A549 treated with AZD2906 at 1 μM for 4 hours (cell line): ENCODE measurements around the gene AGAP5. TPM values are rescaled to one million over a fixed set of nuclear protein-coding genes. Genes with fewer than 3 reads are reported as not detected.

ENCODE experiments used
- total RNA-seq: library from RNA; stranded (reverse); fragments of 200-300 nt; extraction: Qiagen RNA extraction; gene quantifications from 5 replicates; pipeline ENCODE4 v1.2.3, GENCODE V29; 2022

The AGAP5 gene
- 1.6 to 2.4 TPM (median 2.3 TPM) in 5 replicates for total RNA-seq

DNA sequence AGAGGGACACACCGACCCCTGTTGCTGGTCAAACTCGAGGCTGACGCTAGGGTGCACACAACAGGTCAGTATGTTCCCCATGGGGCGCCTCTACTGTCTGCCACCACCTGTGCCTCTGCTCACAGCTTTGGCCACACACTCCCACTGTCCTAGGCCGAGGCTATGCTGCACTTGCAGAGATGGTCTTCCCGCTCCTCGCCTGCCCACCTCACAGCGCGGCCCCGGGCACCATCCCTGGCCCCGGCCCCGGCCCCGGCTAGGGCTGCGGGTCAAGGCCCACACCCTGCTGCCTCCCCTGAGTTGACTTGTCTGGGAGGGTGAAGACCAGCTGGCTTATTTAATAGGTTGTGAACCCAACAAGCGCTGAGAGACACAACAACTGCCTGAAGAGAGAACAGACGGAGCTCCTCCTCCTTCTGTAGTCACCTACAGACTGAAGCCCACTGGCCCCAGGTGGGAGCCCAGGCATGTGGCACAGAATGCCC lies at the start of gene AGAP5:
Gene AGAP5 (minus strand): TSS at position 435 of the 485 bp plus-strand sequence. CDS start 354 bp downstream, at position 81.

GRCh38 chr10:73743905-73744663 lies 46.2 kb upstream of the AGAP5 start, which contains the start of gene SEC24C:
Gene SEC24C, plus strand, starts transcription at chr10:73744372. Its CDS starts 2,461 bp downstream, at chr10:73746833.

GRCh38 chr10:73655990-73656298 lies 42.0 kb downstream of the AGAP5 start, which contains the start of gene SYNPO2L:
Gene SYNPO2L, minus strand, starts transcription at chr10:73656029. Its CDS starts 107 bp downstream, at chr10:73655922.

GRCh38 chr10:73641328-73642060 lies 56.4 kb downstream of the AGAP5 start, which contains the start of gene MYOZ1:
Gene MYOZ1, minus strand, starts transcription at chr10:73641474. Its CDS starts 1,457 bp downstream, at chr10:73640017.

Other genes starting within 250 kb of the AGAP5 start
- gene PPP3CB, start 202.1 kb downstream of the AGAP5 start, total RNA-seq = 14.8 to 17.8 TPM (median 16.6 TPM) in 5 replicates
- gene USP54, start 106.8 kb downstream of the AGAP5 start, total RNA-seq = 8.5 to 11.4 TPM (median 10.4 TPM) in 5 replicates
- gene MYOZ1, start 56.6 kb downstream of the AGAP5 start, total RNA-seq = 0.06 TPM in 1 of 5 replicates, not detected in the others
- gene SYNPO2L, start 42.1 kb downstream of the AGAP5 start, total RNA-seq = 0.01 to 0.03 TPM (median 0.02 TPM) in 4 of 5 replicates, not detected in the other
- 50.8 to 58.8 TPM (median 56.2 TPM) in 5 replicates for gene SEC24C, start 46.3 kb upstream of the AGAP5 start, total RNA-seq
- gene CHCHD1, start 83.9 kb upstream of the AGAP5 start, total RNA-seq = 59.1 to 72.4 TPM (median 64.6 TPM) in 5 replicates
- gene ZSWIM8, start 87.5 kb upstream of the AGAP5 start, total RNA-seq = 29.4 to 42.7 TPM (median 40.2 TPM) in 5 replicates
- 15.0 to 19.2 TPM (median 15.5 TPM) in 5 replicates for gene NDST2, start 113.5 kb upstream of the AGAP5 start, total RNA-seq
- 16.6 to 20.5 TPM (median 18.5 TPM) in 5 replicates for gene CAMK2G, start 176.4 kb upstream of the AGAP5 start, total RNA-seq
- 105 to 142 TPM (median 116 TPM) in 5 replicates for gene PLAU, start 213.0 kb upstream of the AGAP5 start, total RNA-seq